ENCODE measurements around the gene CXorf65.

Gene CXorf65

GRCh38 chrX:71107245-71107644 is 705 bp upstream of the CXorf65 start:
- no peak overlapping the region for H3K4me3 ChIP-seq (ENCODE audit: low read depth, low read length)
- DNase-seq (ENCODE audit: low read depth): no peak
- no peak for TF ChIP-seq CTCF (IDR thresholded peaks at IDR 0.05; ENCODE audit: low read depth, low read length, missing control alignments)

- H3K4me3 ChIP-seq (ENCODE audit: low read depth, low read length): no peak overlapping the region
- TF ChIP-seq CTCF (IDR thresholded peaks at IDR 0.05; ENCODE audit: low read depth, low read length, missing control alignments): no peak
- no peak for DNase-seq (ENCODE audit: low read depth)
Measured at GRCh38 chrX:71105628-71106027, 912 bp downstream of the CXorf65 start.

DNA sequence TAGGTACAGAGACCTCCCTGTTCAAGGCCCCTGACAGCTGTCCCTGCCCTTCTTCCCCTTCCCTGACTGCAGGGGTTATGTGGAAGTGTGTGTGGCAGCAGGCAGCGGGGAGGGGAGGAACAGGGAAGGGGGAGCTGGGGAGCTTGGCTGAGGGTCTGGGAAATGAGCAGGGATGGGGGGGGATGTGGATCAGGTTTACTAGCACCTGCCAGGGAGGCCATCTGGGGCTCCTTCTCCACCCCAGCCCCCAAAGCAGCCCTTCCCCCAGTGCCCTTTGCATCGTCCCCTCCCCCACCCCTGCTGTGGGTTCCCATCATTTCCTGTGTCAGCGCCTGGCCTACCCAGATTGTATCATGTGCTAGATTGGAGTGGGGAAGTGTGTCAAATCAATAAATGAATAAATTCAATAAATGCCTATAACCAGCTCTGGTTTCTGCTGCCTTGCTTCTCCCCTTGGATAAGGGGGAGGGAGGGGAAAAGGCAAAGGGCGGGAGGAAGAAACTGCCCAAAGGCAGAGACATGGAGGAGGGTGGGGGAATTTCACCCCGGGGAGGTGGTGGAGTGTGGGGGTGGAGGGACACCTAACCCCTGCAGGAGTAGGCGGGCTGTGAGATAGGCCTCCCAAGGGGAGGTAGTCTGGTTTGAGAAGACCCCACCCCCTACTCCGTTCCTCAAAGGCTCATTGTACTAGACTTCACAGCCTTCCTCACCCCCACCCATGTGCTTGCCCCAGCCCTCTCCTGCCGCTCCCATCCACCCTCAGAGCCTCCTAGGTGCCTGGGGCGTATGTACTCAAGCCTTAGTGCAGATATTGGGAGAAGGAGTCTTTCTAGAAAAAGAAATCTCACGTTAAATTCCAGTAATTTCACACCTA is 3.2 kb downstream of the CXorf65 start:
- no peak overlapping the region for H3K4me3 ChIP-seq (ENCODE audit: low read depth, low read length)
- no peak for TF ChIP-seq CTCF (IDR thresholded peaks at IDR 0.05; ENCODE audit: low read depth, low read length, missing control alignments)
- DNase-seq (ENCODE audit: low read depth): no peak

DNA sequence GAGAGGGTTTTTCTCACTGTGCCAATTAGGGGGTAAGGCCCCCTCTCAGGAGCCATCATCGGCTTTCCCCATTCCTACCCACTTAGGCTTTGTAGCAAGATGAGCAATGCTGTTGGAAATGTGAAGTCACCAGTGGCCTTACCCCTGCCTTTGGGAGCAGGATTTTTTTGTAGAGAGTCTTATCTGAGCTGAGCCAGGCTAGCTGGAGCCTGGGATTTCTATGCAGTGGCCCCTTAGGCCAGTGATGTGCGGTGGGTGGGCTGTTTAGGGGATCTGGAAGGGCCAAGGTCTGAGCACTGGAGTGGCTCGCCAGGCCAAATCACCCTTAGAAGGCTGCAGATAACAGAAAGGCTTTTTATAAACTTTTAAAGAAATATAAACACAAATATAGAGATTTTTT is 4.2 kb downstream of the CXorf65 start:
- H3K4me3 ChIP-seq (ENCODE audit: low read depth, low read length): no peak overlapping the region
- no peak for TF ChIP-seq CTCF (IDR thresholded peaks at IDR 0.05; ENCODE audit: low read depth, low read length, missing control alignments)
- no peak for DNase-seq (ENCODE audit: low read depth)

DNA sequence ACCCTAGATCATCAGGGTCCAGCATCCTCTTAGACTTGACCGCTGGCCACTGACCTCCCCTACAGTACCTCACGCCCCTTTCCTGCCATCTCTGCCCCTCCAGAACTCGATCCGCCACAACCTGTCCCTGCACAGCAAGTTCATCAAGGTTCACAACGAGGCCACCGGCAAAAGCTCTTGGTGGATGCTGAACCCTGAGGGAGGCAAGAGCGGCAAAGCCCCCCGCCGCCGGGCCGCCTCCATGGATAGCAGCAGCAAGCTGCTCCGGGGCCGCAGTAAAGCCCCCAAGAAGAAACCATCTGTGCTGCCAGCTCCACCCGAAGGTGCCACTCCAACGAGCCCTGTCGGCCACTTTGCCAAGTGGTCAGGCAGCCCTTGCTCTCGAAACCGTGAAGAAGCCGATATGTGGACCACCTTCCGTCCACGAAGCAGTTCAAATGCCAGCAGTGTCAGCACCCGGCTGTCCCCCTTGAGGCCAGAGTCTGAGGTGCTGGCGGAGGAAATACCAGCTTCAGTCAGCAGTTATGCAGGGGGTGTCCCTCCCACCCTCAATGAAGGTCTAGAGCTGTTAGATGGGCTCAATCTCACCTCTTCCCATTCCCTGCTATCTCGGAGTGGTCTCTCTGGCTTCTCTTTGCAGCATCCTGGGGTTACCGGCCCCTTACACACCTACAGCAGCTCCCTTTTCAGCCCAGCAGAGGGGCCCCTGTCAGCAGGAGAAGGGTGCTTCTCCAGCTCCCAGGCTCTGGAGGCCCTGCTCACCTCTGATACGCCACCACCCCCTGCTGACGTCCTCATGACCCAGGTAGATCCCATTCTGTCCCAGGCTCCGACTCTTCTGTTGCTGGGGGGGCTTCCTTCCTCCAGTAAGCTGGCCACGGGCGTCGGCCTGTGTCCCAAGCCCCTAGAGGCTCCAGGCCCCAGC is 5.7 kb downstream of the CXorf65 start:
- no peak overlapping the region for H3K4me3 ChIP-seq (ENCODE audit: low read depth, low read length)
- TF ChIP-seq CTCF (IDR thresholded peaks at IDR 0.05; ENCODE audit: low read depth, low read length, missing control alignments): no peak
- DNase-seq (ENCODE audit: low read depth): no peak

- no peak for TF ChIP-seq CTCF (IDR thresholded peaks at IDR 0.05; ENCODE audit: low read depth, low read length, missing control alignments)
- DNase-seq (ENCODE audit: low read depth): no peak
Measured at GRCh38 chrX:71099736-71100135, 6.8 kb downstream of the CXorf65 start.

More at GRCh38 chrX:71099736-71100135, 6.8 kb downstream of the CXorf65 start:
- no peak overlapping the region for H3K4me3 ChIP-seq (ENCODE audit: low read depth, low read length)

All from GM12864 (cell line).